H9 (cell line): ENCODE measurements around the gene LSM3. TPM values are rescaled to one million over a fixed set of nuclear protein-coding genes. Genes with fewer than 3 reads are reported as not detected.

Experiments
- DNase-seq: peaks from one replicate; pipeline ENCODE4 v3.0.0-alpha.2; 2017
- H2AFZ ChIP-seq: one replicate; pipeline ENCODE4 v1.6.1; 2013; ENCODE audit warnings: mild to moderate bottlenecking, low read length, control low read depth, moderate library complexity
- H2AK5ac ChIP-seq: 2 replicates; pipeline ENCODE4 v1.6.1; 2013; ENCODE audit warnings: low read length, control low read depth, mixed read lengths; ENCODE audit not compliant: insufficient read length
- H2BK120ac ChIP-seq: one replicate; pipeline ENCODE4 v1.6.1; 2013; ENCODE audit warnings: low read depth, mild to moderate bottlenecking, low read length, control low read depth, inconsistent platforms; ENCODE audit not compliant: poor library complexity, severe bottlenecking
- H2BK12ac ChIP-seq: 2 replicates; pipeline ENCODE4 v1.6.1; 2013; ENCODE audit warnings: low read length, control low read depth, mixed read lengths, low read depth; ENCODE audit not compliant: insufficient read length
- H2BK15ac ChIP-seq: 2 replicates; pipeline ENCODE4 v1.6.1; 2013; ENCODE audit warnings: low read depth, low read length, control low read depth
- H2BK20ac ChIP-seq: one replicate; pipeline ENCODE4 v1.6.1; 2013; ENCODE audit warnings: low read depth, mild to moderate bottlenecking, low read length, control low read depth, inconsistent platforms; ENCODE audit not compliant: poor library complexity, severe bottlenecking
- H2BK5ac ChIP-seq: 2 replicates; pipeline ENCODE4 v1.6.1; 2013; ENCODE audit warnings: low read length, control low read depth, mixed read lengths; ENCODE audit not compliant: insufficient read length
- H3K14ac ChIP-seq: 2 replicates; pipeline ENCODE4 v1.6.1; 2013; ENCODE audit warnings: low read length, control low read depth; ENCODE audit not compliant: insufficient read depth
- H3K18ac ChIP-seq: 2 replicates; pipeline ENCODE4 v1.6.1; 2013; ENCODE audit warnings: low read depth, mild to moderate bottlenecking, mixed read lengths, low read length, control low read depth; ENCODE audit not compliant: insufficient read length
- H3K23ac ChIP-seq: 2 replicates; pipeline ENCODE4 v1.6.1; 2013; ENCODE audit warnings: low read length, control low read depth, mixed read lengths, low read depth; ENCODE audit not compliant: insufficient read length
- H3K23me2 ChIP-seq: 2 replicates; pipeline ENCODE4 v1.6.1; 2013; ENCODE audit warnings: low read depth, mild to moderate bottlenecking, mixed read lengths, low read length, control low read depth; ENCODE audit not compliant: insufficient read length, poor library complexity, severe bottlenecking
- H3K27ac ChIP-seq: 2 replicates; pipeline ENCODE4 v1.5.1; 2013; ENCODE audit warnings: low read length, control low read depth, mixed read lengths, low read depth; ENCODE audit not compliant: insufficient read length
- H3K27me3 ChIP-seq: 2 replicates; pipeline ENCODE4 v1.6.1; 2013; ENCODE audit warnings: low read length, control low read depth, inconsistent platforms; ENCODE audit not compliant: insufficient read depth
- H3K4ac ChIP-seq: 2 replicates; pipeline ENCODE4 v1.6.1; 2013; ENCODE audit warnings: low read depth, mild to moderate bottlenecking, control low read depth, inconsistent platforms, low read length, moderate library complexity
- H3K4me1 ChIP-seq: 2 replicates; pipeline ENCODE4 v1.6.1; 2013; ENCODE audit warnings: low read length, control low read depth, inconsistent platforms; ENCODE audit not compliant: insufficient read depth
- H3K4me2 ChIP-seq: 2 replicates; pipeline ENCODE4 v1.6.1; 2013; ENCODE audit warnings: low read length, control low read depth, mixed read lengths; ENCODE audit not compliant: insufficient read length, insufficient read depth
- H3K56ac ChIP-seq: 2 replicates; pipeline ENCODE4 v1.6.1; 2013; ENCODE audit warnings: low read depth, mild to moderate bottlenecking, mixed read lengths, low read length, control low read depth; ENCODE audit not compliant: insufficient read length
- H3K79me1 ChIP-seq: 2 replicates; pipeline ENCODE4 v1.6.1; 2013; ENCODE audit warnings: low read depth, mild to moderate bottlenecking, moderate library complexity, low read length, control low read depth, inconsistent platforms; ENCODE audit not compliant: insufficient read depth, poor library complexity, severe bottlenecking
- H3K79me2 ChIP-seq: 2 replicates; pipeline ENCODE4 v1.6.1; 2013; ENCODE audit warnings: low read length, control low read depth, inconsistent platforms; ENCODE audit not compliant: insufficient read depth
- H3K9ac ChIP-seq: 2 replicates; pipeline ENCODE4 v1.6.1; 2013; ENCODE audit warnings: low read length, control low read depth, mixed read lengths; ENCODE audit not compliant: insufficient read length; ENCODE audit errors: extremely low read depth
- H3K9me3 ChIP-seq: one replicate; pipeline ENCODE4 v1.6.1; 2013; ENCODE audit warnings: low read depth, low read length, inconsistent platforms; ENCODE audit not compliant: control insufficient read depth
- H3T11ph ChIP-seq: one replicate; pipeline ENCODE4 v1.6.1; 2013; ENCODE audit warnings: mild to moderate bottlenecking, low read length, control low read depth, inconsistent platforms
- H4K20me1 ChIP-seq: one replicate; pipeline ENCODE4 v1.6.1; 2013; ENCODE audit not compliant: control insufficient read depth, insufficient read length, insufficient read depth
- H4K5ac ChIP-seq: 2 replicates; pipeline ENCODE4 v1.6.1; 2013; ENCODE audit warnings: low read depth, mild to moderate bottlenecking, mixed read lengths, low read length, control low read depth; ENCODE audit not compliant: insufficient read length
- H4K8ac ChIP-seq: replicated peaks from 2 replicates; pipeline ENCODE4 v1.6.1; 2013; ENCODE audit warnings: low read length, control low read depth, mixed read lengths, low read depth; ENCODE audit not compliant: insufficient read length
- H4K91ac ChIP-seq: 2 replicates; pipeline ENCODE4 v1.6.1; 2013; ENCODE audit warnings: low read depth, mild to moderate bottlenecking, moderate library complexity, mixed read lengths, low read length, control low read depth; ENCODE audit not compliant: insufficient read length
- H3K27ac Mint-ChIP-seq, 3 experiments: 2 replicates in 2 of 3; 3 replicates in 1 of 3; pipeline ENCODE4 v1.8.0; 2020 to 2021; ENCODE audit warnings: mixed read lengths in 3 of 3, mild to moderate bottlenecking in 1 of 3, moderate library complexity in 1 of 3
- H3K27me3 Mint-ChIP-seq: 2 replicates; pipeline ENCODE4 v1.8.0; 2021; ENCODE audit warnings: low read depth, mild to moderate bottlenecking, moderate library complexity, mixed read lengths
- H3K36me3 Mint-ChIP-seq, 3 experiments: 2 replicates in 2 of 3; 3 replicates in 1 of 3; pipeline ENCODE4 v1.8.0; 2020 to 2021; ENCODE audit warnings: low read depth in 3 of 3, mixed read lengths in 3 of 3; ENCODE audit not compliant: insufficient read depth in 1 of 3
- H3K4me1 Mint-ChIP-seq, 2 experiments: 2 replicates each; pipeline ENCODE4 v1.8.0; 2020; ENCODE audit warnings: mixed read lengths in 2 of 2
- H3K4me3 Mint-ChIP-seq, 2 experiments: 2 replicates in 1 of 2; 3 replicates in 1 of 2; pipeline ENCODE4 v1.8.0; 2020 to 2021; ENCODE audit warnings: mild to moderate bottlenecking in 2 of 2, mixed read lengths in 2 of 2, moderate library complexity in 1 of 2
- H3K9me3 Mint-ChIP-seq, 2 experiments: 2 replicates in 1 of 2; 3 replicates in 1 of 2; pipeline ENCODE4 v1.8.0; 2020; ENCODE audit warnings: mild to moderate bottlenecking in 2 of 2, mixed read lengths in 2 of 2, moderate library complexity in 1 of 2
- WGBS: extraction: QIAGEN DNeasy Blood & Tissue Kit; methylation state at CpG from one replicate; pipeline ENCODE4 v1.1.7; 2013; ENCODE audit warnings: missing lambda C conversion rate, low lambda C conversion rate, mixed read lengths; ENCODE audit not compliant: insufficient read length; ENCODE audit errors: extremely low coverage; 5-methylcytosine and 5-hydroxymethylcytosine counted together
- total RNA-seq: library from RNA; stranded (reverse); gene quantifications from 2 replicates; pipeline ENCODE4 v1.2.1, GENCODE V29; 2021
- TF ChIP-seq, protein P1 (sequence below): fragments of 200-600 bp; sonication (generic); conservative IDR thresholded peaks from 3 replicates; pipeline ENCODE4 v1.8.0; 2021; ENCODE audit warnings: antibody characterized with exemption, mild to moderate bottlenecking

LSM3 gene
- total RNA-seq, 1 experiment from 2014 or later, result 24.4 TPM

DNA sequence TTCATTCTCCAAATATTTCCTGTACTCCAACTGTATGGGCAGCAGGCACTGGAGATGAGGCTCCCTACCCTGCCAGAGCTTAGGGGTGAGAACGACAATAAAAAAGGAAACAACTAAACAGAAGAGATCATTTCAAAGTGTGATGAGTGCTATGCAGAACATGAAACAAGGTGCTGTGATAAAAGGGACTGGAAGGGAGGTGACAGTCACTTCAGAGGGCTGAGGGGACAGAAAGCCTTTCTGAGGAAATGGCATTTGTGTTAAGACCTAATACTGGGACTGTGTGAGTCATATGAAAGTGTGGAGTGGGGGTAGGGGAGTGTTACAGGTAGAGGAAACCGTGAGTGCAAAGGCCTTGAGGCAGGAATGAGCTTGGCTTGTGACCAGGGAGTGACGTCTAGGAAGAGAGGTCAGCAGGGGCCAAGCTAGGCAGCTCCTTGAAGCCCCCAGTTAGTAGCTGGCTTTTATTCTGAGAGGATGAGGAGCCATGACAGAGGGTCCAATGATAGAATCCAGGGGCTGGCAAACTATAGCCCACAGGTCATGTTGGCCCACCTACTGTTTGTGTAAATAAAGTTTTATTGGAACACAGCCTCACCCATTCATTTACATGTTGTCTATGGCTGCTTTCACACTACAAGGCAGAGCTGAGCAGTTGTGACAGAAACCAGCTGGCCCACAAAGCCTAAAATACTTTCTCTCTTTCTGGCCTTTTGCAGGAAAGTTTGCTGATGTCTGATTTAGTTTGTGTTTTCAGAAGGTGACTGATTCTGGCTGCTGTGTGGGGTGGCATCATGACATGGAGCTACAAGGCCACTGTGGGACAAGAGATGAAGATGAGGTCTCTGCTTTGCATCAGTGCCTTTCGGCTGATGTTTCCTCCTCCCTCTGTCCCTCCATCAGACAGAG is 56.6 kb downstream of the LSM3 start:
- DNase-seq, result no peak
- Histone ChIP-seq H3K4ac (no peak overlapping the region), H2BK5ac (no peak overlapping the region), H2BK120ac (no peak overlapping the region), H3K79me2 (no peaks in the 10 kb centered on the region), H3K14ac (no peak overlapping the region), H3K18ac (no peak overlapping the region), H2AFZ (no peak overlapping the region), H3K23me2 (no peaks in the 10 kb centered on the region), H2BK12ac (no peak overlapping the region), H3K27ac (no peak overlapping the region), H4K20me1 (no peaks in the 10 kb centered on the region), H3K9ac (no peak overlapping the region), H3T11ph (no peak overlapping the region), H3K9me3 (peaks cover 6% of the 10 kb centered on the region), H2AK5ac (no peak overlapping the region), H3K4me2 (no peak overlapping the region), H2BK15ac (no peak overlapping the region), H3K79me1 (no peaks in the 10 kb centered on the region), H3K56ac (no peak overlapping the region), H4K91ac (no peak overlapping the region), H3K27me3 (no peaks in the 10 kb centered on the region; the same call in 1 of the 2 replicates), H4K5ac (no peak overlapping the region), H3K4me1 (no peaks in the 10 kb centered on the region), H4K8ac (no peak overlapping the region), H2BK20ac (no peak overlapping the region), H3K23ac (no peak overlapping the region)
- Mint-ChIP-seq H3K9me3 (peaks cover 7 to 9% of the 10 kb centered on the region in 2 experiments), H3K27ac (no peak overlapping the region; a peak in 1 of 7 replicates), H3K4me1 (peaks cover 0 to 4% of the 10 kb centered on the region in 2 experiments; a peak in 2 of 4 replicates), H3K36me3 (peaks cover 2 to 6% (median 2%) of the 10 kb centered on the region in 3 experiments; a peak in 4 of 7 replicates), H3K4me3 (no peak overlapping the region), H3K27me3 (peaks cover 26% of the 10 kb centered on the region)
- WGBS, result no CpG with 5 or more reads among the region's 4 CpGs
- TF ChIP-seq, protein P1, sequence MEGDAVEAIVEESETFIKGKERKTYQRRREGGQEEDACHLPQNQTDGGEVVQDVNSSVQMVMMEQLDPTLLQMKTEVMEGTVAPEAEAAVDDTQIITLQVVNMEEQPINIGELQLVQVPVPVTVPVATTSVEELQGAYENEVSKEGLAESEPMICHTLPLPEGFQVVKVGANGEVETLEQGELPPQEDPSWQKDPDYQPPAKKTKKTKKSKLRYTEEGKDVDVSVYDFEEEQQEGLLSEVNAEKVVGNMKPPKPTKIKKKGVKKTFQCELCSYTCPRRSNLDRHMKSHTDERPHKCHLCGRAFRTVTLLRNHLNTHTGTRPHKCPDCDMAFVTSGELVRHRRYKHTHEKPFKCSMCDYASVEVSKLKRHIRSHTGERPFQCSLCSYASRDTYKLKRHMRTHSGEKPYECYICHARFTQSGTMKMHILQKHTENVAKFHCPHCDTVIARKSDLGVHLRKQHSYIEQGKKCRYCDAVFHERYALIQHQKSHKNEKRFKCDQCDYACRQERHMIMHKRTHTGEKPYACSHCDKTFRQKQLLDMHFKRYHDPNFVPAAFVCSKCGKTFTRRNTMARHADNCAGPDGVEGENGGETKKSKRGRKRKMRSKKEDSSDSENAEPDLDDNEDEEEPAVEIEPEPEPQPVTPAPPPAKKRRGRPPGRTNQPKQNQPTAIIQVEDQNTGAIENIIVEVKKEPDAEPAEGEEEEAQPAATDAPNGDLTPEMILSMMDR, result no peak
